Measurements from ENCODE around the gene LCAT.

DNA sequence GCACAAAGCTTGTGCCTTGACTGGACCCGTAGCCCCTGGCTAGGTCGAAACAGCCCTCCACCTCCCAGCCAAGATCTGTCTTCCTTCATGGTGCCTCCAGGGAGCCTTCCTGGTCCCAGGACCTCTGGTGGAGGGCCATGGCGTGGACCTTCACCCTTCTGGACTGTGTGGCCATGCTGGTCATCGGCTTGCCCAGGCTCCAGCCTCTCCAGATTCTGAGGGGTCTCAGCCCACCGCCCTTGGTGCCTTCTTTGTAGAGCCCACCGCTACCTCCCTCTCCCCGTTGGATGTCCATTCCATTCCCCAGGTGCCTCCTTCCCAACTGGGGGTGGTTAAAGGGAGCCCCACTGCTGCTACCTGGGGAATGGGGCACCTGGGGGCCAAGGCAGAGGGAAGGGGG lies 15.8 kb downstream of the LCAT start:
- TF ChIP-seq POLR2A (IDR thresholded peaks at IDR 0.05), result no peak
- TF ChIP-seq, protein P1, sequence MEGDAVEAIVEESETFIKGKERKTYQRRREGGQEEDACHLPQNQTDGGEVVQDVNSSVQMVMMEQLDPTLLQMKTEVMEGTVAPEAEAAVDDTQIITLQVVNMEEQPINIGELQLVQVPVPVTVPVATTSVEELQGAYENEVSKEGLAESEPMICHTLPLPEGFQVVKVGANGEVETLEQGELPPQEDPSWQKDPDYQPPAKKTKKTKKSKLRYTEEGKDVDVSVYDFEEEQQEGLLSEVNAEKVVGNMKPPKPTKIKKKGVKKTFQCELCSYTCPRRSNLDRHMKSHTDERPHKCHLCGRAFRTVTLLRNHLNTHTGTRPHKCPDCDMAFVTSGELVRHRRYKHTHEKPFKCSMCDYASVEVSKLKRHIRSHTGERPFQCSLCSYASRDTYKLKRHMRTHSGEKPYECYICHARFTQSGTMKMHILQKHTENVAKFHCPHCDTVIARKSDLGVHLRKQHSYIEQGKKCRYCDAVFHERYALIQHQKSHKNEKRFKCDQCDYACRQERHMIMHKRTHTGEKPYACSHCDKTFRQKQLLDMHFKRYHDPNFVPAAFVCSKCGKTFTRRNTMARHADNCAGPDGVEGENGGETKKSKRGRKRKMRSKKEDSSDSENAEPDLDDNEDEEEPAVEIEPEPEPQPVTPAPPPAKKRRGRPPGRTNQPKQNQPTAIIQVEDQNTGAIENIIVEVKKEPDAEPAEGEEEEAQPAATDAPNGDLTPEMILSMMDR (IDR thresholded peaks at IDR 0.05), result no peak

All from Peyer's patch (tissue), 4 donors.